K562 (cell line): ENCODE data around the gene GRIK2. TPM values are rescaled to one million over a fixed set of nuclear protein-coding genes. Genes with fewer than 3 reads are reported as not detected.

ENCODE experiments used
- FOS ChIP-seq: IDR thresholded peaks from 3 replicates; pipeline ENCODE4 v1.6.1; 2011; ENCODE audit not compliant: insufficient read length; ENCODE audit errors: extremely low read depth
- HLTF ChIP-seq: fragments of 450-650 bp; IDR thresholded peaks from 2 replicates; pipeline ENCODE4 v1.6.1; 2016
- KDM4B ChIP-seq, 2 experiments: fragments of 450-650 bp in 1 of 2; sonication (generic) in 1 of 2; IDR thresholded peaks; 2 replicates each; pipeline ENCODE4 v1.6.1; 2016 to 2017; ENCODE audit warnings: borderline replicate concordance in 2 of 2, antibody characterized with exemption in 1 of 2, low read depth in 1 of 2, mild to moderate bottlenecking in 1 of 2
- NFYB ChIP-seq: IDR thresholded peaks from 2 replicates; pipeline ENCODE4 v1.6.1; 2011; ENCODE audit warnings: mild to moderate bottlenecking, moderate library complexity; ENCODE audit not compliant: insufficient read length; ENCODE audit errors: extremely low read depth
- TAF15 ChIP-seq: fragments of 200-400 bp; formaldehyde crosslinking; IDR thresholded peaks from 2 replicates; pipeline ENCODE4 v1.6.1; 2017; ENCODE audit warnings: mild to moderate bottlenecking, low read depth, low read length, moderate library complexity
- ZNF134 ChIP-seq: fragments of 250-450 bp; sonication (Bioruptor Pico); conservative IDR thresholded peaks from 2 replicates; pipeline ENCODE4 v1.4.0; 2020
- ZNF644 ChIP-seq: fragments of 200-800 bp; sonication (Bioruptor generic); IDR thresholded peaks from 2 replicates; pipeline ENCODE4 v1.6.1; 2016; ENCODE audit warnings: low read depth, missing genetic modification characterization, missing compliant biosample characterization
- polyA plus RNA-seq, 8 experiments: library from polyadenylated mRNA; depleted of rRNA in 4 of 8; stranded (reverse) in 5 of 8; unstranded in 3 of 8; fragments of >200 nt; fragmentation: Nextera tagmentation in 2 of 8; fragmentation: Illumina TruSeq in 1 of 8; extraction: Ambion mirVana in 2 of 8; extraction: Trizol in 1 of 8; gene quantifications; 2 replicates each; pipeline versions ENCODE4 v1.2.1 to v1.2.3, GENCODE V29; 2011 to 2014; ENCODE audit warnings: inconsistent platforms in 1 of 8, missing spikeins in 1 of 8
- total RNA-seq, 7 experiments: library from RNA; depleted of rRNA in 6 of 7; stranded (reverse); fragments of >200 nt in 6 of 7; fragmentation: Illumina TruSeq in 2 of 7; extraction: Trizol in 2 of 7; gene quantifications; 2 replicates each; pipeline versions ENCODE4 v1.2.1 to v1.2.3, GENCODE V29; 2011 to 2021; ENCODE audit warnings: low replicate concordance in 1 of 7
- TF ChIP-seq, protein P1 (sequence below): fragments of 450-650 bp; IDR thresholded peaks from 2 replicates; pipeline ENCODE4 v1.6.1; 2016; ENCODE audit warnings: mild to moderate bottlenecking
- TF ChIP-seq, protein P2 (sequence below): fragments of 250-450 bp; sonication (Bioruptor Pico); IDR thresholded peaks from 2 replicates; pipeline ENCODE4 v1.6.1; 2021; ENCODE audit warnings: mild to moderate bottlenecking
- TF ChIP-seq, protein P3 (sequence below): fragments of 250-450 bp; sonication (Bioruptor Pico); IDR thresholded peaks from 2 replicates; pipeline ENCODE4 v1.4.0; 2020

Gene GRIK2
- total and polyA plus RNA-seq, 9 of the 15 experiments (the other 6 are each of a cell fraction or from before 2014, with no cell fraction given): not detected

DNA sequence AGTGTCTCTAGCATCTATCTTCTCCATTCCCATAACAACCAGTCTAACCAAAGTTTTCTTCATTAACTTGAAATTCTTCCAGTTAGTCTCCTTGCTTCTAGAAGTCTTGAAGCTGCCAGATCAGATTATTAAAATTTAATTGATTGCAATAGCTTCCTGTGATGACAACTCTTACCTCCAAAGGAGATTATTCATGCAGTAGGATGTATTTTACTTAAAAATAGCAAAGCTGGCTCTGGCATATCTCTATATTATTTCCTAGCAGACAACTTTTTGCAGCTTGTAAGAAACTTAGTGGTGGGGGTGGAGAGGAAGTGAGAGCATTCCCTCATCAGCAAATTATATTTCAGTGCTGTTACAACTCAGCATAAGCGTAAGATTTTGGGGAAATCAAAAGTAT, 290.4 kb downstream of the GRIK2 start (continued):
- TF ChIP-seq, protein P1, sequence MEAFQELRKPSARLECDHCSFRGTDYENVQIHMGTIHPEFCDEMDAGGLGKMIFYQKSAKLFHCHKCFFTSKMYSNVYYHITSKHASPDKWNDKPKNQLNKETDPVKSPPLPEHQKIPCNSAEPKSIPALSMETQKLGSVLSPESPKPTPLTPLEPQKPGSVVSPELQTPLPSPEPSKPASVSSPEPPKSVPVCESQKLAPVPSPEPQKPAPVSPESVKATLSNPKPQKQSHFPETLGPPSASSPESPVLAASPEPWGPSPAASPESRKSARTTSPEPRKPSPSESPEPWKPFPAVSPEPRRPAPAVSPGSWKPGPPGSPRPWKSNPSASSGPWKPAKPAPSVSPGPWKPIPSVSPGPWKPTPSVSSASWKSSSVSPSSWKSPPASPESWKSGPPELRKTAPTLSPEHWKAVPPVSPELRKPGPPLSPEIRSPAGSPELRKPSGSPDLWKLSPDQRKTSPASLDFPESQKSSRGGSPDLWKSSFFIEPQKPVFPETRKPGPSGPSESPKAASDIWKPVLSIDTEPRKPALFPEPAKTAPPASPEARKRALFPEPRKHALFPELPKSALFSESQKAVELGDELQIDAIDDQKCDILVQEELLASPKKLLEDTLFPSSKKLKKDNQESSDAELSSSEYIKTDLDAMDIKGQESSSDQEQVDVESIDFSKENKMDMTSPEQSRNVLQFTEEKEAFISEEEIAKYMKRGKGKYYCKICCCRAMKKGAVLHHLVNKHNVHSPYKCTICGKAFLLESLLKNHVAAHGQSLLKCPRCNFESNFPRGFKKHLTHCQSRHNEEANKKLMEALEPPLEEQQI: no peak
- TF ChIP-seq HLTF (no peak), FOS (no peak), TAF15 (no peak), ZNF134 (no peak), NFYB (no peak), ZNF644 (no peak), KDM4B (IDR thresholded peaks at IDR 0.05; ENCODE audit: borderline replicate concordance in 2 of 2, low read depth in 1 of 2) (no peak)
- TF ChIP-seq, protein P2, sequence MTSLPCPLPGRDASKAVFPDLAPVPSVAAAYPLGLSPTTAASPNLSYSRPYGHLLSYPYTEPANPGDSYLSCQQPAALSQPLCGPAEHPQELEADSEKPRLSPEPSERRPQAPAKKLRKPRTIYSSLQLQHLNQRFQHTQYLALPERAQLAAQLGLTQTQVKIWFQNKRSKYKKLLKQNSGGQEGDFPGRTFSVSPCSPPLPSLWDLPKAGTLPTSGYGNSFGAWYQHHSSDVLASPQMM: no peak
- TF ChIP-seq, protein P3, sequence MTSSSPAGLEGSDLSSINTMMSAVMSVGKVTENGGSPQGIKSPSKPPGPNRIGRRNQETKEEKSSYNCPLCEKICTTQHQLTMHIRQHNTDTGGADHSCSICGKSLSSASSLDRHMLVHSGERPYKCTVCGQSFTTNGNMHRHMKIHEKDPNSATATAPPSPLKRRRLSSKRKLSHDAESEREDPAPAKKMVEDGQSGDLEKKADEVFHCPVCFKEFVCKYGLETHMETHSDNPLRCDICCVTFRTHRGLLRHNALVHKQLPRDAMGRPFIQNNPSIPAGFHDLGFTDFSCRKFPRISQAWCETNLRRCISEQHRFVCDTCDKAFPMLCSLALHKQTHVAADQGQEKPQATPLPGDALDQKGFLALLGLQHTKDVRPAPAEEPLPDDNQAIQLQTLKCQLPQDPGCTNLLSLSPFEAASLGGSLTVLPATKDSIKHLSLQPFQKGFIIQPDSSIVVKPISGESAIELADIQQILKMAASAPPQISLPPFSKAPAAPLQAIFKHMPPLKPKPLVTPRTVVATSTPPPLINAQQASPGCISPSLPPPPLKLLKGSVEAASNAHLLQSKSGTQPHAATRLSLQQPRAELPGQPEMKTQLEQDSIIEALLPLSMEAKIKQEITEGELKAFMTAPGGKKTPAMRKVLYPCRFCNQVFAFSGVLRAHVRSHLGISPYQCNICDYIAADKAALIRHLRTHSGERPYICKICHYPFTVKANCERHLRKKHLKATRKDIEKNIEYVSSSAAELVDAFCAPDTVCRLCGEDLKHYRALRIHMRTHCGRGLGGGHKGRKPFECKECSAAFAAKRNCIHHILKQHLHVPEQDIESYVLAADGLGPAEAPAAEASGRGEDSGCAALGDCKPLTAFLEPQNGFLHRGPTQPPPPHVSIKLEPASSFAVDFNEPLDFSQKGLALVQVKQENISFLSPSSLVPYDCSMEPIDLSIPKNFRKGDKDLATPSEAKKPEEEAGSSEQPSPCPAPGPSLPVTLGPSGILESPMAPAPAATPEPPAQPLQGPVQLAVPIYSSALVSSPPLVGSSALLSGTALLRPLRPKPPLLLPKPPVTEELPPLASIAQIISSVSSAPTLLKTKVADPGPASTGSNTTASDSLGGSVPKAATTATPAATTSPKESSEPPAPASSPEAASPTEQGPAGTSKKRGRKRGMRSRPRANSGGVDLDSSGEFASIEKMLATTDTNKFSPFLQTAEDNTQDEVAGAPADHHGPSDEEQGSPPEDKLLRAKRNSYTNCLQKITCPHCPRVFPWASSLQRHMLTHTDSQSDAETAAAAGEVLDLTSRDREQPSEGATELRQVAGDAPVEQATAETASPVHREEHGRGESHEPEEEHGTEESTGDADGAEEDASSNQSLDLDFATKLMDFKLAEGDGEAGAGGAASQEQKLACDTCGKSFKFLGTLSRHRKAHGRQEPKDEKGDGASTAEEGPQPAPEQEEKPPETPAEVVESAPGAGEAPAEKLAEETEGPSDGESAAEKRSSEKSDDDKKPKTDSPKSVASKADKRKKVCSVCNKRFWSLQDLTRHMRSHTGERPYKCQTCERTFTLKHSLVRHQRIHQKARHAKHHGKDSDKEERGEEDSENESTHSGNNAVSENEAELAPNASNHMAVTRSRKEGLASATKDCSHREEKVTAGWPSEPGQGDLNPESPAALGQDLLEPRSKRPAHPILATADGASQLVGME (CRISPR knock-in tag): no peak
